Measurements from ENCODE around the gene BCAM. TPM values are rescaled to one million over a fixed set of nuclear protein-coding genes. Genes with fewer than 3 reads are reported as not detected.

BCAM gene
- total and polyA plus RNA-seq, 7 donors = 1.2 to 36.3 (median 11.8) TPM

DNA sequence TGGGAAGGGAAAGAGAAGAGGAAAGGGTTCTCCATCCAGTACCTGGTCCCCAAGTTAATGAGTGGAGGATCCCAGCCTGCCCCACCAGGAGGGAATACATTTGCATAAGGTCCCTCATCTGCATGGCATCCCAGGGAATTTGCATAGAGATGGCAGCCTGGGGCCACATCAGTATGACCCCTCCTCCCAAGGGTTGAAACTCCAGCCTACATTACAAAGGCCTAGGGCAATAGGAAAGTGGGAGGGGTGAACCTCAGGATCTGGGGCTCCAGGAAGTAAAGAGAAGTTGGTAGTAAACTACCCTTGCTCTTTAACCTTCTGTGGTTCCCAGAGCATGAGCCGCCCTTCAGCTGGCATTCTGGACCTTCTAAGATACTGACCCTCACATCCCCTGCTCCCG is 30.4 kb downstream of the BCAM start:
- WGBS, 2 donors = 73 to 79% methylated on average over 2 of the region's 2 CpGs
- H3K4me3 ChIP-seq = no peak overlapping the region
- H3K9me3 ChIP-seq = no peaks in the 10 kb centered on the region
- no peak overlapping the region for H3K27ac ChIP-seq
- peaks cover 0 to 1% (median under 1%) of the 10 kb centered on the region in 4 donors for H3K4me1 ChIP-seq
- no peaks in the 10 kb centered on the region for H3K27me3 ChIP-seq
- TF ChIP-seq POLR2A (IDR thresholded peaks at IDR 0.05) (no peak), EP300 (IDR thresholded peaks at IDR 0.05) (no peak), POLR2AphosphoS5 (IDR thresholded peaks at IDR 0.05) (no peak)
- TF ChIP-seq, protein P1, sequence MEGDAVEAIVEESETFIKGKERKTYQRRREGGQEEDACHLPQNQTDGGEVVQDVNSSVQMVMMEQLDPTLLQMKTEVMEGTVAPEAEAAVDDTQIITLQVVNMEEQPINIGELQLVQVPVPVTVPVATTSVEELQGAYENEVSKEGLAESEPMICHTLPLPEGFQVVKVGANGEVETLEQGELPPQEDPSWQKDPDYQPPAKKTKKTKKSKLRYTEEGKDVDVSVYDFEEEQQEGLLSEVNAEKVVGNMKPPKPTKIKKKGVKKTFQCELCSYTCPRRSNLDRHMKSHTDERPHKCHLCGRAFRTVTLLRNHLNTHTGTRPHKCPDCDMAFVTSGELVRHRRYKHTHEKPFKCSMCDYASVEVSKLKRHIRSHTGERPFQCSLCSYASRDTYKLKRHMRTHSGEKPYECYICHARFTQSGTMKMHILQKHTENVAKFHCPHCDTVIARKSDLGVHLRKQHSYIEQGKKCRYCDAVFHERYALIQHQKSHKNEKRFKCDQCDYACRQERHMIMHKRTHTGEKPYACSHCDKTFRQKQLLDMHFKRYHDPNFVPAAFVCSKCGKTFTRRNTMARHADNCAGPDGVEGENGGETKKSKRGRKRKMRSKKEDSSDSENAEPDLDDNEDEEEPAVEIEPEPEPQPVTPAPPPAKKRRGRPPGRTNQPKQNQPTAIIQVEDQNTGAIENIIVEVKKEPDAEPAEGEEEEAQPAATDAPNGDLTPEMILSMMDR (IDR thresholded peaks at IDR 0.05) = no peak
- no peak for DNase-seq
- intact Hi-C loops (cut with DNase I) = no loop called here
- H3K36me3 ChIP-seq = no peaks in the 10 kb centered on the region

DNA sequence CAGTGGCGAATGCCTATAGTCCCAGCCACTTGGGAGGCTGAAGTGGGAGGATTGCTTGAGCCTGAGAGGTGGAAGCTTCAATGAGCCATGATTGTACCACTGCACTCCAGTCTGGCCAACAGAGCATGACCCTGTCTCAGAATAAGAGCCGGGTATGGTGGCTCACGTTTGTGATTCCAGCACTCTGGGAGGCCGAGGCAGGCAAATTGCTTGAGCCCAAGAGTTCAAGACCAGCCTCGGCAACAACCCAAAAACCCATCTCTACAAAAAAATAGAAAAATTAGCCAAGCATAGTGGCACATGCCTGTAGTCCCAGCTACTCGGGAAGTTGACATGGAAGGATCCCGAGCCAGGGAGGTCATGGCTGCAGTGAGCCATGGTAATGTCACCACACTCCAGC is 31.9 kb downstream of the BCAM start:
- Histone ChIP-seq H3K4me1 (peaks cover 0 to 14% (median 10%) of the 10 kb centered on the region in 4 donors), H3K27ac (no peak overlapping the region), H3K27me3 (no peaks in the 10 kb centered on the region), H3K4me3 (no peak overlapping the region), H3K36me3 (no peaks in the 10 kb centered on the region), H3K9me3 (no peaks in the 10 kb centered on the region)
- TF ChIP-seq, protein P1 (IDR thresholded peaks at IDR 0.05) = no peak
- TF ChIP-seq EP300 (IDR thresholded peaks at IDR 0.05) (no peak), POLR2AphosphoS5 (IDR thresholded peaks at IDR 0.05) (no peak), POLR2A (IDR thresholded peaks at IDR 0.05) (no peak)
- DNase-seq = no peak
- intact Hi-C loops (cut with DNase I) = no loop called here
- 80 to 88% methylated on average over 7 of the region's 7 CpGs for WGBS, 2 donors

DNA sequence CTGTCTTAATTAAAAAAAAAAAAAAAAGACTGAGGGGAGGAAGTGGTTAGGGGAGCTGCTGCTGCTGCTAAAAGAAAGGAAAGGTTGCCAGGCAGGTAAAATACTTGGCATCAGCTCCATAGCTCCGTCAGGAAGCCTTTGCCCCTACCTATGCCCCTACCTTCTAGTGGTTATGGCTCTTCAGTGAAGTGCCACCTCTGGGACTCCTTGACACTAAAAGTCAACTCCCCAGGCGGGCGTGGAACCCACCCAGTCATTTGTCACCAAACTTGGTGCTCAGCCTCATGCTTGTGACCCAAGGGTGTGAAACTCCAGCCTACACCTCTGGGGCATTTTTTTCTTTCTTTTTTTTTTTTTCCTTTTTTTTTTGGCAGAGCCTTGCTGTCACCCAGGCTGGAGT is 32.3 kb downstream of the BCAM start:
- 59 to 66% methylated on average over 3 of the region's 3 CpGs for WGBS, 2 donors
- Histone ChIP-seq H3K4me1 (peaks cover 0 to 14% (median 11%) of the 10 kb centered on the region in 4 donors), H3K4me3 (no peak overlapping the region), H3K9me3 (no peaks in the 10 kb centered on the region), H3K27me3 (no peaks in the 10 kb centered on the region), H3K36me3 (no peaks in the 10 kb centered on the region), H3K27ac (no peak overlapping the region)
- intact Hi-C loops (cut with DNase I) = no loop called here
- TF ChIP-seq POLR2A (IDR thresholded peaks at IDR 0.05) (no peak), POLR2AphosphoS5 (IDR thresholded peaks at IDR 0.05) (no peak), EP300 (IDR thresholded peaks at IDR 0.05) (no peak)
- TF ChIP-seq, protein P1 (IDR thresholded peaks at IDR 0.05) = no peak
- DNase-seq = no peak

DNA sequence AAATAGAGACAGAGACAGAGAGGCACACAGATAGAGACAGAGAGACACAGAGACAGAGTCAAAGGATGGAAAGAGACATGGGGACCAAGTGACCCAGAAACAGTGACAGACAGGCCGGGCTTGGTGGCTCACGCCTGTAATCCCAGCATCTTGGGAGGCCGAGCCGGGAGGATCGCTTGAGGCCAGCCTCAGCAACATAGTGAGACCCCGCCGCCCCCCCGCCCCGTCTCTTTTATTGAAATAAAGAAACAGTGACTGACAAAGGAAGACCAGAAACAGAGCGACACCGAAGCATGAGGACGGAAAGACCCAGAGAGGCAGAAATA is 36.3 kb downstream of the BCAM start:
- no peak for TF ChIP-seq POLR2A (IDR thresholded peaks at IDR 0.05)
- no peak for TF ChIP-seq EP300 (IDR thresholded peaks at IDR 0.05)
- TF ChIP-seq POLR2AphosphoS5 (IDR thresholded peaks at IDR 0.05) = no peak
- TF ChIP-seq, protein P1 (IDR thresholded peaks at IDR 0.05) = no peak
- intact Hi-C loops (cut with DNase I) = loop anchor here (2.0 to 5.0 kb wide), 3 partner anchors 36 to 107 kb away; partner anchors contain the start of genes BCAM and BCL3

More for the DNA sequence above, 36.3 kb downstream of the BCAM start:
- Histone ChIP-seq H3K27me3 (no peaks in the 10 kb centered on the region), H3K4me3 (peak overlapping the region in 3 of 4 donors; percentile 83 to 99 (median 94)), H3K36me3 (no peaks in the 10 kb centered on the region), H3K27ac (peak overlapping the region; percentile 94 to 98 (median 96)), H3K9me3 (no peaks in the 10 kb centered on the region), H3K4me1 (peaks cover 0 to 53% (median 36%) of the 10 kb centered on the region in 4 donors)
- WGBS, 2 donors = 2 to 9% methylated on average over 12 of the region's 12 CpGs
- DNase-seq = peak; percentile 79

Data from sigmoid colon (tissue), 7 donors.